PC-3 (cell line): ENCODE data around the gene DMAC1.

Experiments used
- CTCF ChIP-seq: fragments of 300-600 bp; sonication (generic); conservative IDR thresholded peaks from 2 replicates; pipeline ENCODE4 v1.5.1; 2017; ENCODE audit warnings: antibody characterized with exemption, low read depth, mild to moderate bottlenecking, low read length
- EZH2phosphoT487 ChIP-seq: fragments of 300-600 bp; sonication (generic); IDR thresholded peaks from 2 replicates; pipeline ENCODE4 v1.6.1; 2018; ENCODE audit warnings: mild to moderate bottlenecking, antibody characterized with exemption, low read length, borderline replicate concordance

DNA sequence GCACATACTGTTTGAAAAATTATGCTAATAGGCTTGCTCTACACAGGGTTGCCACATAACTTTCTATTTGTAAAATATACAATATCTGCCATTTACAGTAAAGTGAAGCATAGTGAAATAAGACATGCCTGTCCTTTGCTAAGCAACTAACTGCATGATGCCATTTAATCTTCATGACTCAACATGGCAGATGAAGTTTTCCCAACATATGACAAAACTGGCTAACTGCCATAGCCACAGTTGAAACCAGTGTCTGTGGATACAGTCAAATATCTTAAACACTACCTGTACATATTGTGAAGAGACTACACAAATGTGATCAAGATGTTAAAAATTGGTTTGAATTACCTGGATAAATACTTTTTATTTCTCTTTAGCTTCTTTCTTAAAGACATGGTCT, 3.1 kb upstream of the DMAC1 start:
- TF ChIP-seq CTCF: no peak
- no peak for TF ChIP-seq EZH2phosphoT487
